Measurements from ENCODE around the gene NAE1. TPM values are rescaled to one million over a fixed set of nuclear protein-coding genes. Genes with fewer than 3 reads are reported as not detected.

The NAE1 gene
- total and polyA plus RNA-seq, 12 donors = 23.7 to 35.9 (median 30.7) TPM

- no peak overlapping the region for H3K27ac ChIP-seq
- TF ChIP-seq, protein P1, sequence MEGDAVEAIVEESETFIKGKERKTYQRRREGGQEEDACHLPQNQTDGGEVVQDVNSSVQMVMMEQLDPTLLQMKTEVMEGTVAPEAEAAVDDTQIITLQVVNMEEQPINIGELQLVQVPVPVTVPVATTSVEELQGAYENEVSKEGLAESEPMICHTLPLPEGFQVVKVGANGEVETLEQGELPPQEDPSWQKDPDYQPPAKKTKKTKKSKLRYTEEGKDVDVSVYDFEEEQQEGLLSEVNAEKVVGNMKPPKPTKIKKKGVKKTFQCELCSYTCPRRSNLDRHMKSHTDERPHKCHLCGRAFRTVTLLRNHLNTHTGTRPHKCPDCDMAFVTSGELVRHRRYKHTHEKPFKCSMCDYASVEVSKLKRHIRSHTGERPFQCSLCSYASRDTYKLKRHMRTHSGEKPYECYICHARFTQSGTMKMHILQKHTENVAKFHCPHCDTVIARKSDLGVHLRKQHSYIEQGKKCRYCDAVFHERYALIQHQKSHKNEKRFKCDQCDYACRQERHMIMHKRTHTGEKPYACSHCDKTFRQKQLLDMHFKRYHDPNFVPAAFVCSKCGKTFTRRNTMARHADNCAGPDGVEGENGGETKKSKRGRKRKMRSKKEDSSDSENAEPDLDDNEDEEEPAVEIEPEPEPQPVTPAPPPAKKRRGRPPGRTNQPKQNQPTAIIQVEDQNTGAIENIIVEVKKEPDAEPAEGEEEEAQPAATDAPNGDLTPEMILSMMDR (IDR thresholded peaks at IDR 0.05) = no peak
- no peaks in the 10 kb centered on the region for H3K27me3 ChIP-seq
- ATAC-seq (no peak), DNase-seq (no peak)
- intact Hi-C loops (cut with DNase I) = no loop called here
- H3K36me3 ChIP-seq = no peaks in the 10 kb centered on the region
- no peaks in the 10 kb centered on the region for H3K4me1 ChIP-seq
- H3K9me3 ChIP-seq = no peaks in the 10 kb centered on the region
- H3K4me3 ChIP-seq = no peak overlapping the region
Measured at GRCh38 chr16:66776457-66776856, 54.3 kb downstream of the NAE1 start.

- Histone ChIP-seq H3K27me3 (no peaks in the 10 kb centered on the region), H3K4me3 (no peak overlapping the region), H3K36me3 (no peaks in the 10 kb centered on the region), H3K27ac (no peak overlapping the region), H3K9me3 (no peaks in the 10 kb centered on the region), H3K4me1 (no peaks in the 10 kb centered on the region)
- ATAC-seq (no peak), DNase-seq (no peak)
- WGBS, 2 donors = 54 to 57% methylated on average over 2 of the region's 2 CpGs
- intact Hi-C loops (cut with DNase I) = no loop called here
- TF ChIP-seq, protein P1 (IDR thresholded peaks at IDR 0.05) = no peak
Measured at GRCh38 chr16:66774981-66775380, 55.8 kb downstream of the NAE1 start.

DNA sequence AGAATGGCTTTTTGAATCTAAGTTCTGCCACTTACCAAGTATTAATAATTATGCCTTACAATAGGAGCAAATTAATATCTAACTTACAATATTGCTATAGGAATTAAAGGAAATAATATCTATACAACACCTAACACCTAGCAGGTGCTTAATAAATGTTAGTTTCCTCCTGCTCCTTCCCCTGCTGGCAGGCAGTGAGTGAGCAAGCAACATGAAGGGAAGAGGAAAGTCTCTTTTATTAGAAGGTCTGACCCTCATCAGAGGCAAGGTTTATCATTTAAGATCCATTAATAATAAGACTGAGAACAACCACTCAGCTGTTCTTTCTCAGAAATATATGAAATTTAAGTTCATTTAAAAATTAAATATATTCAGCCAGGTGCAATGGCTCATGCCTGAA, 72.7 kb downstream of the NAE1 start:
- no peak overlapping the region for H3K27ac ChIP-seq
- H3K4me1 ChIP-seq = no peaks in the 10 kb centered on the region
- DNase-seq (no peak), ATAC-seq (no peak)
- no peaks in the 10 kb centered on the region for H3K9me3 ChIP-seq
- intact Hi-C loops (cut with DNase I) = loop anchor here in 1 of 10 donors (5.0 kb wide), 1 partner anchor 306 kb away; no protein-coding TSS in a partner anchor
- H3K36me3 ChIP-seq = no peaks in the 10 kb centered on the region
- H3K27me3 ChIP-seq = peaks cover 0 to 11% (median 0%) of the 10 kb centered on the region in 7 donors
- TF ChIP-seq, protein P1 (IDR thresholded peaks at IDR 0.05) = no peak
- H3K4me3 ChIP-seq = no peak overlapping the region

- H3K4me3 ChIP-seq = no peak overlapping the region
- intact Hi-C loops (cut with DNase I) = loop anchor here in 2 of 10 donors (5.0 kb wide), 3 partner anchors 93 to 348 kb away; no protein-coding TSS in a partner anchor
- H3K9me3 ChIP-seq = no peaks in the 10 kb centered on the region
- no peaks in the 10 kb centered on the region for H3K36me3 ChIP-seq
- TF ChIP-seq, protein P1 (IDR thresholded peaks at IDR 0.05) = no peak
- WGBS, 2 donors = 64 to 67% methylated on average over 3 of the region's 3 CpGs
- no peak for ATAC-seq
- peaks cover 0 to 20% (median 0%) of the 10 kb centered on the region in 7 donors for H3K27me3 ChIP-seq
- no peak overlapping the region for H3K27ac ChIP-seq
- H3K4me1 ChIP-seq = peaks cover 0 to 19% (median 16%) of the 10 kb centered on the region in 9 donors
- no peak for DNase-seq
Measured at GRCh38 chr16:66754819-66755218, 76.0 kb downstream of the NAE1 start.
